Keratinocyte (primary cell): ENCODE measurements around the gene DFFB. TPM values are rescaled to one million over a fixed set of nuclear protein-coding genes. Genes with fewer than 3 reads are reported as not detected.

Source experiments
- DNase-seq: peaks from one replicate; pipeline ENCODE4 v3.0.0-alpha.2; 2011; ENCODE audit warnings: low read depth, missing footprints, low spot score
- FAIRE-seq: peaks from 2 replicates; lab custom pipeline; 2011; peaks lifted over from hg19 to GRCh38; lab: Jason Lieb, UNC
- H2AFZ ChIP-seq: 2 replicates; pipeline ENCODE4 v1.6.0; 2012; ENCODE audit warnings: low read length, control low read depth, inconsistent platforms; ENCODE audit not compliant: control insufficient read depth
- H3K27ac ChIP-seq: 2 replicates; pipeline ENCODE4 v1.5.1; 2011; ENCODE audit warnings: low read length; ENCODE audit not compliant: control insufficient read depth, insufficient read depth
- H3K27me3 ChIP-seq: 3 replicates; pipeline ENCODE4 v1.6.0; 2011; ENCODE audit warnings: low read length; ENCODE audit not compliant: control insufficient read depth, insufficient read depth; ENCODE audit errors: extremely low read depth
- H3K36me3 ChIP-seq, 2 experiments: 2 replicates in 1 of 2; 3 replicates in 1 of 2; pipeline ENCODE4 v1.5.1; 2011; ENCODE audit warnings: low read length in 2 of 2, mild to moderate bottlenecking in 1 of 2; ENCODE audit not compliant: control insufficient read depth in 2 of 2, insufficient read depth in 2 of 2; ENCODE audit errors: extremely low read depth in 1 of 2
- H3K4me1 ChIP-seq: 3 replicates; pipeline ENCODE4 v1.5.1; 2011; ENCODE audit warnings: low read length; ENCODE audit not compliant: control insufficient read depth, insufficient read depth; ENCODE audit errors: extremely low read depth
- H3K4me2 ChIP-seq: 3 replicates; pipeline ENCODE4 v1.6.0; 2011; ENCODE audit warnings: low read depth, low read length; ENCODE audit not compliant: control insufficient read depth, insufficient read depth; ENCODE audit errors: extremely low read depth
- H3K4me3 ChIP-seq, 3 experiments: fragments of 200-600 bp in 1 of 3; sonication (generic) in 1 of 3; 2 replicates in 2 of 3; 3 replicates in 1 of 3; pipeline ENCODE4 v1.5.1; 2011 to 2016; ENCODE audit warnings: low read length in 3 of 3, mild to moderate bottlenecking in 3 of 3, control low read depth in 2 of 3, inconsistent platforms in 1 of 3, low read depth in 1 of 3, mixed read lengths in 1 of 3, mixed run types in 1 of 3, moderate library complexity in 1 of 3; ENCODE audit not compliant: control insufficient read depth in 2 of 3, insufficient read depth in 2 of 3; ENCODE audit errors: extremely low read depth in 1 of 3
- H3K79me2 ChIP-seq: 2 replicates; pipeline ENCODE4 v1.6.0; 2012; ENCODE audit warnings: low read length; ENCODE audit not compliant: control insufficient read depth, insufficient read depth
- H3K9ac ChIP-seq: 3 replicates; pipeline ENCODE4 v1.6.0; 2011; ENCODE audit warnings: low read length; ENCODE audit not compliant: control insufficient read depth, insufficient read depth; ENCODE audit errors: extremely low read depth
- H3K9me1 ChIP-seq: 3 replicates; pipeline ENCODE4 v1.6.0; 2011; ENCODE audit warnings: low read length; ENCODE audit not compliant: control insufficient read depth, insufficient read depth; ENCODE audit errors: extremely low read depth
- H3K9me3 ChIP-seq: 2 replicates; pipeline ENCODE4 v1.5.1; 2012; ENCODE audit warnings: low read depth, low read length; ENCODE audit not compliant: control insufficient read depth
- H4K20me1 ChIP-seq: 3 replicates; pipeline ENCODE4 v1.6.0; 2011; ENCODE audit warnings: low read length; ENCODE audit not compliant: control insufficient read depth, insufficient read depth; ENCODE audit errors: extremely low read depth
- CTCF ChIP-seq, 3 experiments: IDR thresholded peaks in 1 of 3; conservative IDR thresholded peaks in 1 of 3; optimal IDR thresholded peaks in 1 of 3; 2 replicates in 2 of 3; 3 replicates in 1 of 3; pipeline versions ENCODE3 to v1.5.1; 2011; ENCODE audit warnings: low read length in 3 of 3, mild to moderate bottlenecking in 3 of 3, moderate library complexity in 2 of 3, control low read depth in 1 of 3, inconsistent platforms in 1 of 3; ENCODE audit not compliant: insufficient read depth in 2 of 3; ENCODE audit errors: extremely low read depth in 1 of 3
- EZH2 ChIP-seq: IDR thresholded peaks from one replicate; pipeline ENCODE4 v1.6.1; 2012; ENCODE audit warnings: inconsistent platforms, mild to moderate bottlenecking, low read length, moderate library complexity
- dilution Hi-C: fragments of 300-500 bp; cut with MboI; formaldehyde crosslinking; loops from one replicate; pipeline ENCODE4 v1.7.0; 2020; ENCODE audit warnings: low sequenced_read_pairs; ENCODE audit not compliant: extremely low pct_ligation_motif_present
- polyA plus RNA-seq, 5 experiments: library from polyadenylated mRNA; depleted of rRNA in 3 of 5; stranded (reverse) in 3 of 5; stranded (forward) in 1 of 5; unstranded in 1 of 5; fragments of >200 nt; gene quantifications; 1 replicate in 1 of 5; 2 replicates in 3 of 5; 3 replicates in 1 of 5; pipeline versions ENCODE4 v1.2.1 to v1.2.3, GENCODE V29; 2011 to 2012; ENCODE audit warnings: missing spikeins in 2 of 5, low read depth in 1 of 5, low replicate concordance in 1 of 5

Gene DFFB
- polyA plus RNA-seq, 1 donor (not counting 4 experiments of a cell fraction or from before 2014, with no cell fraction given) = 5.2 TPM

GRCh38 chr1:3814065-3814464, 43.2 kb upstream of the DFFB start:
- H3K27ac ChIP-seq = no peak overlapping the region

GRCh38 chr1:3814771-3815561, 42.3 kb upstream of the DFFB start:
- Histone ChIP-seq H3K9me1 (no peaks in the 10 kb centered on the region), H3K9ac (no peak overlapping the region), H3K4me2 (no peak overlapping the region), H3K4me3 (no peak overlapping the region), H4K20me1 (no peaks in the 10 kb centered on the region), H3K79me2 (no peaks in the 10 kb centered on the region), H3K27ac (no peak overlapping the region), H3K36me3 (peaks cover 0 to 4% of the 10 kb centered on the region in 2 experiments), H3K27me3 (no peaks in the 10 kb centered on the region), H3K4me1 (peaks cover 10% of the 10 kb centered on the region), H3K9me3 (no peaks in the 10 kb centered on the region), H2AFZ (no peak overlapping the region)
- FAIRE-seq (no peak), DNase-seq (no peak)
- dilution Hi-C loops = no loop called here
- TF ChIP-seq CTCF (optimal IDR thresholded peaks at IDR 0.05 in 1 of 3, IDR thresholded peaks at IDR 0.05 in 1 of 3, conservative IDR thresholded peaks at IDR 0.05 in 1 of 3; ENCODE audit: extremely low read depth in 1 of 3, insufficient read depth in 2 of 3, low read length in 3 of 3) (no peak), EZH2 (no peak)

More at GRCh38 chr1:3814065-3814464, 43.2 kb upstream of the DFFB start:
- no peak for TF ChIP-seq EZH2
- no peak for TF ChIP-seq CTCF (optimal IDR thresholded peaks at IDR 0.05 in 1 of 3, IDR thresholded peaks at IDR 0.05 in 1 of 3, conservative IDR thresholded peaks at IDR 0.05 in 1 of 3; ENCODE audit: extremely low read depth in 1 of 3, insufficient read depth in 2 of 3, low read length in 3 of 3)
- no peak for DNase-seq
- Histone ChIP-seq H3K4me3 (no peak overlapping the region), H3K4me1 (peaks cover 1% of the 10 kb centered on the region), H3K27me3 (no peaks in the 10 kb centered on the region), H3K9me1 (no peaks in the 10 kb centered on the region), H3K4me2 (no peak overlapping the region), H3K79me2 (no peaks in the 10 kb centered on the region), H2AFZ (no peak overlapping the region), H4K20me1 (no peaks in the 10 kb centered on the region), H3K36me3 (peaks cover 0 to 4% of the 10 kb centered on the region in 2 experiments), H3K9ac (no peak overlapping the region), H3K9me3 (no peaks in the 10 kb centered on the region)
- no peak for FAIRE-seq
- dilution Hi-C loops = no loop called here
